Fibroblast of villous mesenchyme (primary cell): ENCODE results near the gene POC1A. TPM values are rescaled to one million over a fixed set of nuclear protein-coding genes. Genes with fewer than 3 reads are reported as not detected.

ENCODE experiments used
- DNase-seq: peaks from one replicate; pipeline ENCODE4 v3.0.0-alpha.2; 2010; ENCODE audit warnings: low read depth
- H3K4me3 ChIP-seq: 2 replicates; pipeline ENCODE4 v1.5.1; 2011; ENCODE audit warnings: low read depth, mild to moderate bottlenecking, low read length
- total RNA-seq: library from RNA; depleted of rRNA; stranded (reverse); fragments of >200 nt; gene quantifications from 2 replicates; pipeline ENCODE4 v1.2.3, GENCODE V29; 2012
- TF ChIP-seq, protein P1 (sequence below): IDR thresholded peaks from 2 replicates; pipeline ENCODE4 v1.5.1; 2012; ENCODE audit warnings: low read depth, mild to moderate bottlenecking, low read length; ENCODE audit not compliant: insufficient read depth

Gene POC1A
- total RNA-seq, 1 donor, result 5.6 TPM

DNA sequence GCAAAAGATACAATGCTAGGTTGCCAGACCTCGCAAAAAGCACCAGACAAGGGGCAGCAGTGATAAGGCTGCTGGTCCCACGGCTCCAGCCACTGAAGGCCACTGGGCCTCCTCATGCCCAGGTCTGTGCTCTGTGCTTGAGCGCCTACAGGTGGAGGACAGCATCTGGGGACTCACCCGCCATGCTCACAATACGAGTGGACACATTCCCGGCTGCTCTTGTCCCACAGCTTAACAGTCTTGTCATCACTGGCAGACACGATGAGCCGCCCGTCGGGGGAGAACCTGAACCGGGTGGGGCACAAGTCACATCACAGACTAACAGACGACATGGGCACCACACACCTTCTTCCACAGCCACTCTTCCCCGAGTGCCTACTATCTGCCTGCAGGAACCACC lies 7.4 kb downstream of the POC1A start:
- DNase-seq, result no peak
- TF ChIP-seq, protein P1, sequence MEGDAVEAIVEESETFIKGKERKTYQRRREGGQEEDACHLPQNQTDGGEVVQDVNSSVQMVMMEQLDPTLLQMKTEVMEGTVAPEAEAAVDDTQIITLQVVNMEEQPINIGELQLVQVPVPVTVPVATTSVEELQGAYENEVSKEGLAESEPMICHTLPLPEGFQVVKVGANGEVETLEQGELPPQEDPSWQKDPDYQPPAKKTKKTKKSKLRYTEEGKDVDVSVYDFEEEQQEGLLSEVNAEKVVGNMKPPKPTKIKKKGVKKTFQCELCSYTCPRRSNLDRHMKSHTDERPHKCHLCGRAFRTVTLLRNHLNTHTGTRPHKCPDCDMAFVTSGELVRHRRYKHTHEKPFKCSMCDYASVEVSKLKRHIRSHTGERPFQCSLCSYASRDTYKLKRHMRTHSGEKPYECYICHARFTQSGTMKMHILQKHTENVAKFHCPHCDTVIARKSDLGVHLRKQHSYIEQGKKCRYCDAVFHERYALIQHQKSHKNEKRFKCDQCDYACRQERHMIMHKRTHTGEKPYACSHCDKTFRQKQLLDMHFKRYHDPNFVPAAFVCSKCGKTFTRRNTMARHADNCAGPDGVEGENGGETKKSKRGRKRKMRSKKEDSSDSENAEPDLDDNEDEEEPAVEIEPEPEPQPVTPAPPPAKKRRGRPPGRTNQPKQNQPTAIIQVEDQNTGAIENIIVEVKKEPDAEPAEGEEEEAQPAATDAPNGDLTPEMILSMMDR, result no peak
- no peak overlapping the region for H3K4me3 ChIP-seq

DNA sequence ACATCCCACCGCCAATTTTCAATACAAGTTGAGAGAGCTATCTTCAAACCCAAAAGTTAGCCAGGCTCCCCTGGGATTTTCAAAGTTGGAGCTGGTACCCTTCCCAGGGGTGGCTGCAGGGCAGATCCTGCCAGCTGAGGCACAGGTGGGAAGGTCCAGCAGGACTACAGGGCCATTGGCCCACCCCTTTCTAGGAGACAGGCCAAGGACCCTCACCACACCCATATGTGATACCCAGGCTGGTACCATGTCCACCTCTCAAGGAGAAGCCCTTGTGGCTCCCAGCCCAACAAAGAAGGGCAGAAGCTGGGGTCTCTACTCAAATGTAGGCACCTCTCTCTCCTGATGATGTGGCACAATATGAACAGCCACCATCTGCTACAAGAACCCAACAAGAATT lies 8.0 kb downstream of the POC1A start:
- TF ChIP-seq, protein P1, result no peak
- H3K4me3 ChIP-seq, result no peak overlapping the region
- DNase-seq, result no peak

DNA sequence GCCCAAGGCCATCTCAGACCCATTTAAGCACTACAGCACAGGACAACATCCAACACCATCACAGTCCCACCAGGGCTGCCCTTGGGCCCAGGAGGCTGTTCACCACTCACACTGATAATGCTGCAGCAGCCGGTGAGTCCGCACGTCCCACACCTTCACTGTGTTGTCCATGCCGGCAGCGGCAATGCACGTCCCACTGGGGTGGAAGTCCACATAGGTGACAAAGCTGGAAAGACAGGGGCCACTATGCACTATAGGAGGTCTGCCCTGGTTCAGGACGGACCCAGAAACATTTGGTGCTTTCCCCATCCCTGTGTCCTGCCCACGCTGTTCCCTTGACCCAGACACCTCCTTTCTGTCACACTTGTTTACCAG lies 8.5 kb downstream of the POC1A start:
- no peak for DNase-seq
- TF ChIP-seq, protein P1, result no peak
- H3K4me3 ChIP-seq, result no peak overlapping the region

DNA sequence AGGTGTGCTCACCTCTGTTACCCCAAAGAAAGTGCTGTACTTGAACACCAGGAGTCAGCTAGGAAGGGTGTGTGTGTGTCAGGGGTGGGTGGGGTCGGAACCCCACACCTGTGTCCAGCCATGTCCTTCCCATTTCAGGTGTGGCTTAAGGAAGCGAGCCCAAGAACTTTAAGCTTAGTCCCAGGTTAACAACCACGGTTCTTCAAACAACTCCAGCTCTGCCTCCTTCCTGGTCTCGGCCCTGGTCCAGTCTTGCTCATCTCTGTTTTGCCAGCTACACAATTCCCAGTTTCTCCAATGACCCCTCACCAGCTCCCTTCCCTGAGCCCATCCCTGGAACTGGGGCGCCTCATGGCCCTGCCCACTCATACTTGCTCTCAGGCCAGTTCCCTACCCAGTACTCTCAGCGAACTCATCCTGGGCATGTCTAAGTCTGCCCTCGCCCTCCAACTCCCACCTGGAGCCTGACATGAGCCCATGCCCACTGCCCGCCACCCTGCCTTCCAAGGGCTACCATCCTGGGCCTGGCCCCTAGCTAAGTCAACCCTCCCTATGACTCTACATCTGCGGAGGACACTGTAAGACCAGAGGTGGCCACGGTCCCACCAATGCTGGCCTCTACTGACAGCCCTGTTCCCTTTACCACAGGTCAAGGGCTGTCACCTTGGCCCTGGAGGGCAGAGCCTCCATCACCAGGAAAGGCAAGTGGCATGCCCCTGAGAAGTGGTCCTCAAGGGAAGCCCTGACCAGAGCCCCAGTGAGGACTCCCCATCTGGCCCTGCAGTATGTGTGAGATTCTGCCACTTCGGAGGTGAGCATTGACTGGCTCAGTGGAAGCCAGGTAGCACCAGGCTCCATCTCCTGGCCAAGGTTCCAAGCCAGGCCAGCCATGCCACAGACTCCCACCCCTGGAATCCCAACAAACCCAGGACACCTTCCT lies 9.2 kb downstream of the POC1A start:
- no peak for DNase-seq
- H3K4me3 ChIP-seq, result no peak overlapping the region
- TF ChIP-seq, protein P1, result no peak

DNA sequence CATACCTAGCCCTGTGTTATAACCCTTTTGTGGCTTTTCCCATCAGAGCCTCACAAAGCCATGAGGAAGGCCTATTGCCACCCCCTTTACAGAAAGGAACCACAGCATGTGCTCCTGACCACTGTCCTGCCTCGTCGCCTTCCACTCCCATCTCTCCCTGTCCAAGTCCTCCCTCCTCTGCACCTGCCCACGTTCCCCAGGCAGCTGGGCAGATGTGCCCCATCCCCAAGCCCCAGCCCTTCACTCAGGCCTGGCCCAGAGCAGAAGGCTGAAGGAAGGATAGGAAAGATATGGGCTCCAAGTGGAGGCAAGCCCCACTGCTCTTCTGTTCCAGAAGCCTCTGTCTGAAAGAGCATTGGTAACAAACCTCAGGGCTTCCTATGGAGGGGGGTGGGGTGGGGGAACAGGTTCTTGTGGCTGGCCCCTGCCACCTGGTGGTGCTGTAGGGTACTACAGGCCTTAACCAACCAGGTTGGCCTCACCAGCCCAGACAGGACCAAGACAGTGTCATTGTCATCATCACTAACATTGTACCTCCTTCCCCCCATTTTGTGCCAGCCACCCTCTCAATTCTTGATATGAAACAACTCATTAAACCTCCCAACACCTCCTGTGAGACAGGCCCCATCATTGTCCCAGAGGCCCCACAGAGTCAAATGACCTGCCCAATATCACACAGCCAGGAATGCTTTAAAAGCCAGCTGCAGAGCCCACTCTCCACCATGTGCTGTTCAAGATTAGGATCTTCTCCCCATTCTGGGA lies 10.0 kb downstream of the POC1A start:
- no peak overlapping the region for H3K4me3 ChIP-seq
- TF ChIP-seq, protein P1, result peak; percentile 94
- peak; percentile 83 for DNase-seq

DNA sequence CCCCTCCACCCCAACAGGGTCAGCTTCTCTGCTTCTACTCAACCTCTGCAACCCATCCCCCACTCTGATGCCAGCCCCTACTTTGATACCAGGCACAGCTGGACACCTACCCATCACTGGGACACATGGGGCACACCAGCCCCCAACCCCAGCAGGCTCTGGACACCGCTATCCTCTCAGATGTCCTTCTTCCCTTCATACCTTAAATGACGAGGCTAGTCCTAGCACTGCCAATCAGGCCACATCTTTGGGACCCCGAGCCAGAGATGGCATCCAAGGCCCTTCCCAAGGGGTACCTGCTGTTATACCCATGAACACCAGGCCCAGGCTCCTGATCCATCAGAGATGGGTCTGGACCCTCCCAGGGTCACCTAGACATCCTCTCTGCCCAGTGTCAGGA lies 10.6 kb downstream of the POC1A start:
- DNase-seq, result no peak
- no peak overlapping the region for H3K4me3 ChIP-seq
- TF ChIP-seq, protein P1, result no peak
